Measurements from ENCODE around the gene COL6A5.

Gene COL6A5

GRCh38 chr3:130516645-130517512 lies 171.4 kb downstream of the COL6A5 start, which contains the start of gene COL6A6:
COL6A6 (plus strand) TSS chr3:130517177; CDS start chr3:130560365, 43,188 bp downstream.
- DNase-seq (ENCODE audit: low read depth in 2 of 2): no peak

- DNase-seq (ENCODE audit: low read depth in 2 of 2): no peak
Observed at GRCh38 chr3:130517602-130518001, 172.1 kb downstream of the COL6A5 start.

GRCh38 chr3:130519754-130520153 lies 174.3 kb downstream of the COL6A5 start:
- DNase-seq (ENCODE audit: low read depth in 2 of 2): no peak

- DNase-seq (ENCODE audit: low read depth in 2 of 2): no peak
Observed at GRCh38 chr3:130522399-130522798, 176.9 kb downstream of the COL6A5 start.

- no peak for DNase-seq (ENCODE audit: low read depth in 2 of 2)
Observed at GRCh38 chr3:130527426-130527825, 182.0 kb downstream of the COL6A5 start.

GRCh38 chr3:130528120-130528519 lies 182.6 kb downstream of the COL6A5 start:
- DNase-seq (ENCODE audit: low read depth in 2 of 2): no peak

GRCh38 chr3:130529486-130530215 lies 184.2 kb downstream of the COL6A5 start:
- DNase-seq (ENCODE audit: low read depth in 2 of 2): no peak

GRCh38 chr3:130533247-130533646 lies 187.8 kb downstream of the COL6A5 start:
- DNase-seq (ENCODE audit: low read depth in 2 of 2): no peak

Data from stimulated activated CD8-positive, alpha-beta memory T cell treated with anti-CD3 and anti-CD28 coated beads, Interleukin-7, amount 100 ng/mL, for 4 hours (primary cell).